HepG2 (cell line): ENCODE data around the gene TNS4. TPM values are rescaled to one million over a fixed set of nuclear protein-coding genes. Genes with fewer than 3 reads are reported as not detected.
A peak's percentile ranks its signal among the peaks of the same experiment; 100 is the strongest.

Experiments
- ATM ChIP-seq: fragments of 450-650 bp; IDR thresholded peaks from 2 replicates; pipeline ENCODE4 v1.7.1; 2017; ENCODE audit warnings: mild to moderate bottlenecking, borderline replicate concordance
- CBFB ChIP-seq: sonication (generic); formaldehyde crosslinking; IDR thresholded peaks from 2 replicates; pipeline ENCODE4 v1.4.0; 2020; ENCODE audit warnings: missing genetic modification reagents
- FOXK2 ChIP-seq: fragments of 450-650 bp; IDR thresholded peaks from 2 replicates; pipeline ENCODE4 v1.6.1; 2016
- GATAD1 ChIP-seq: IDR thresholded peaks from 2 replicates; pipeline ENCODE4 v1.6.1; 2016; ENCODE audit warnings: missing genetic modification reagents, missing compliant biosample characterization
- HMGA1 ChIP-seq: sonication (generic); formaldehyde crosslinking; conservative IDR thresholded peaks from 2 replicates; pipeline ENCODE4 v1.4.0; 2020; ENCODE audit warnings: missing genetic modification reagents
- IKZF4 ChIP-seq: sonication (generic); formaldehyde crosslinking; IDR thresholded peaks from 2 replicates; pipeline ENCODE4 v1.5.1; 2020; ENCODE audit warnings: borderline replicate concordance, mild to moderate bottlenecking, low read depth, missing genetic modification reagents; ENCODE audit errors: not compliant biosample characterization
- KDM3A ChIP-seq: IDR thresholded peaks from 2 replicates; pipeline ENCODE4 v1.6.1; 2018; ENCODE audit warnings: low read depth, missing compliant biosample characterization
- MIXL1 ChIP-seq: IDR thresholded peaks from 2 replicates; pipeline ENCODE4 v1.6.1; 2016
- PHB2 ChIP-seq: fragments of 450-650 bp; IDR thresholded peaks from 2 replicates; pipeline ENCODE4 v1.6.1; 2018; ENCODE audit not compliant: partially characterized antibody
- RXRA ChIP-seq: sonication (generic); formaldehyde crosslinking; IDR thresholded peaks from 2 replicates; pipeline ENCODE4 v1.5.1; 2020; ENCODE audit warnings: missing genetic modification reagents
- RXRB ChIP-seq: IDR thresholded peaks from 2 replicates; pipeline ENCODE4 v1.6.1; 2016; ENCODE audit warnings: borderline replicate concordance, missing genetic modification reagents, missing compliant biosample characterization
- SNRNP70 ChIP-seq: fragments of 200-400 bp; formaldehyde crosslinking; IDR thresholded peaks from 2 replicates; pipeline ENCODE4 v1.6.1; 2017; ENCODE audit warnings: mild to moderate bottlenecking, low read depth, low read length, moderate library complexity
- SP1 ChIP-seq, 2 experiments: fragments of 450-650 bp in 1 of 2; sonication (generic) in 1 of 2; formaldehyde crosslinking in 1 of 2; IDR thresholded peaks; 2 replicates each; pipeline versions ENCODE4 v1.4.0 to v1.6.1; 2016 to 2020; ENCODE audit warnings: missing genetic modification reagents in 1 of 2
- ZFP36 ChIP-seq: fragments of 150-350 bp; IDR thresholded peaks from 2 replicates; pipeline ENCODE4 v1.6.1; 2018; ENCODE audit warnings: borderline replicate concordance, low read length, low read depth; ENCODE audit not compliant: partially characterized antibody
- ZNF234 ChIP-seq: sonication (generic); formaldehyde crosslinking; conservative IDR thresholded peaks from 2 replicates; pipeline ENCODE4 v1.5.1; 2020; ENCODE audit warnings: mild to moderate bottlenecking, missing genetic modification reagents
- ZNF281 ChIP-seq: sonication (generic); formaldehyde crosslinking; IDR thresholded peaks from 2 replicates; pipeline ENCODE4 v1.4.0; 2020; ENCODE audit warnings: missing genetic modification reagents, borderline replicate concordance
- ZNF318 ChIP-seq: sonication (generic); formaldehyde crosslinking; IDR thresholded peaks from 2 replicates; pipeline ENCODE4 v1.4.0; 2020; ENCODE audit warnings: mild to moderate bottlenecking, missing genetic modification reagents
- ZNF333 ChIP-seq: sonication (generic); formaldehyde crosslinking; IDR thresholded peaks from 2 replicates; pipeline ENCODE4 v1.4.0; 2020; ENCODE audit warnings: mild to moderate bottlenecking, missing genetic modification reagents, borderline replicate concordance
- ZNF75D ChIP-seq: sonication (generic); formaldehyde crosslinking; IDR thresholded peaks from 2 replicates; pipeline ENCODE4 v1.8.1; 2023; ENCODE audit warnings: missing genetic modification reagents, mild to moderate bottlenecking, borderline replicate concordance
- polyA plus RNA-seq, 8 experiments: library from polyadenylated mRNA; depleted of rRNA in 3 of 8; stranded (reverse) in 7 of 8; unstranded in 1 of 8; fragments of >200 nt; fragmentation: Illumina TruSeq in 4 of 8; extraction: Trizol in 4 of 8; gene quantifications; 2 replicates each; pipeline versions ENCODE4 v1.2.1 to v1.2.3, GENCODE V29; 2011 to 2016; ENCODE audit warnings: low read depth in 4 of 8, missing spikeins in 1 of 8, mixed read lengths in 1 of 8; ENCODE audit not compliant: insufficient read depth in 1 of 8
- total RNA-seq, 5 experiments: library from RNA; depleted of rRNA; stranded (reverse); fragments of >200 nt; fragmentation: Illumina TruSeq; extraction: Trizol; gene quantifications; 2 replicates each; pipeline ENCODE4 v1.2.3, GENCODE V29; 2016; ENCODE audit warnings: low read depth in 1 of 5

The TNS4 gene
- total and polyA plus RNA-seq, 2 of the 13 experiments (the other 11 are each of a cell fraction or from before 2014, with no cell fraction given) = 0.58 to 2.1 TPM

- peak; percentile 89; the same call in 1 of the 2 replicates for TF ChIP-seq ZNF318 (CRISPR knock-in tag)
- TF ChIP-seq RXRB (CRISPR knock-in tag) = peak; percentile 34; the same call in 1 of the 2 replicates
- TF ChIP-seq MIXL1 (CRISPR knock-in tag) = peak; percentile 57; the same call in 1 of the 2 replicates
- peak; percentile 60 for TF ChIP-seq IKZF4
- peak; percentile 1; the same call in 1 of the 2 replicates for TF ChIP-seq ZNF281 (CRISPR knock-in tag)
- no peak for TF ChIP-seq ATM
- 0 out of 2 replicates have a peak, but pooled peaks have one; percentile 38 for TF ChIP-seq KDM3A (CRISPR knock-in tag)
- TF ChIP-seq HMGA1 = no peak
- TF ChIP-seq PHB2 = no peak
- TF ChIP-seq SP1 (IDR thresholded peaks at IDR 0.05) = no peak
- TF ChIP-seq SP1 (CRISPR knock-in tag; IDR thresholded peaks at IDR 0.05) = peak; percentile 56; the same call in 1 of the 2 replicates
- TF ChIP-seq ZNF333 (CRISPR knock-in tag) = peak; percentile 85; the same call in 1 of the 2 replicates
- peak; percentile 32; the same call in 1 of the 2 replicates for TF ChIP-seq GATAD1
- no peak for TF ChIP-seq ZFP36
- TF ChIP-seq FOXK2 = no peak
- peak; percentile 74; the same call in 1 of the 2 replicates for TF ChIP-seq CBFB
- no peak for TF ChIP-seq ZNF75D
- TF ChIP-seq SNRNP70 = no peak
- no peak for TF ChIP-seq ZNF234 (CRISPR knock-in tag)
- TF ChIP-seq RXRA (CRISPR knock-in tag) = peak; percentile 75
Measured at GRCh38 chr17:40443196-40443987, 58.0 kb downstream of the TNS4 start, which contains the start of gene IGFBP4 (continued).
